Mesothelial cell of epicardium (in vitro differentiated cells): Measurements from ENCODE around the gene TSPOAP1. TPM values are rescaled to one million over a fixed set of nuclear protein-coding genes. Genes with fewer than 3 reads are reported as not detected.

Experiments
- DNase-seq, 2 experiments: peaks; one replicate each; pipeline ENCODE4 v3.0.0; 2021; ENCODE audit warnings: low spot score in 2 of 2; ENCODE audit not compliant: unreplicated experiment in 2 of 2
- H3K27ac Mint-ChIP-seq: 2 replicates; pipeline ENCODE4 v1.8.0; 2021; ENCODE audit warnings: mixed read lengths
- H3K27me3 Mint-ChIP-seq: 2 replicates; pipeline ENCODE4 v1.8.0; 2021; ENCODE audit warnings: low read depth, mixed read lengths
- H3K36me3 Mint-ChIP-seq: 2 replicates; pipeline ENCODE4 v1.8.0; 2021; ENCODE audit warnings: mixed read lengths
- H3K4me1 Mint-ChIP-seq: 2 replicates; pipeline ENCODE4 v1.8.0; 2021; ENCODE audit warnings: mixed read lengths
- H3K4me3 Mint-ChIP-seq: 2 replicates; pipeline ENCODE4 v1.8.0; 2021; ENCODE audit warnings: mild to moderate bottlenecking, moderate library complexity, mixed read lengths
- H3K9me3 Mint-ChIP-seq: 2 replicates; pipeline ENCODE4 v1.8.0; 2021; ENCODE audit warnings: mixed read lengths
- total RNA-seq: library from RNA; stranded (reverse); gene quantifications from 3 replicates; pipeline ENCODE4 v1.2.1, GENCODE V29; 2021
- TF ChIP-seq, protein P1 (sequence below): fragments of 200-600 bp; sonication (generic); IDR thresholded peaks from one replicate; pipeline ENCODE4 v1.5.0; 2021; ENCODE audit warnings: antibody characterized with exemption; ENCODE audit not compliant: unreplicated experiment

Gene TSPOAP1, protein sequence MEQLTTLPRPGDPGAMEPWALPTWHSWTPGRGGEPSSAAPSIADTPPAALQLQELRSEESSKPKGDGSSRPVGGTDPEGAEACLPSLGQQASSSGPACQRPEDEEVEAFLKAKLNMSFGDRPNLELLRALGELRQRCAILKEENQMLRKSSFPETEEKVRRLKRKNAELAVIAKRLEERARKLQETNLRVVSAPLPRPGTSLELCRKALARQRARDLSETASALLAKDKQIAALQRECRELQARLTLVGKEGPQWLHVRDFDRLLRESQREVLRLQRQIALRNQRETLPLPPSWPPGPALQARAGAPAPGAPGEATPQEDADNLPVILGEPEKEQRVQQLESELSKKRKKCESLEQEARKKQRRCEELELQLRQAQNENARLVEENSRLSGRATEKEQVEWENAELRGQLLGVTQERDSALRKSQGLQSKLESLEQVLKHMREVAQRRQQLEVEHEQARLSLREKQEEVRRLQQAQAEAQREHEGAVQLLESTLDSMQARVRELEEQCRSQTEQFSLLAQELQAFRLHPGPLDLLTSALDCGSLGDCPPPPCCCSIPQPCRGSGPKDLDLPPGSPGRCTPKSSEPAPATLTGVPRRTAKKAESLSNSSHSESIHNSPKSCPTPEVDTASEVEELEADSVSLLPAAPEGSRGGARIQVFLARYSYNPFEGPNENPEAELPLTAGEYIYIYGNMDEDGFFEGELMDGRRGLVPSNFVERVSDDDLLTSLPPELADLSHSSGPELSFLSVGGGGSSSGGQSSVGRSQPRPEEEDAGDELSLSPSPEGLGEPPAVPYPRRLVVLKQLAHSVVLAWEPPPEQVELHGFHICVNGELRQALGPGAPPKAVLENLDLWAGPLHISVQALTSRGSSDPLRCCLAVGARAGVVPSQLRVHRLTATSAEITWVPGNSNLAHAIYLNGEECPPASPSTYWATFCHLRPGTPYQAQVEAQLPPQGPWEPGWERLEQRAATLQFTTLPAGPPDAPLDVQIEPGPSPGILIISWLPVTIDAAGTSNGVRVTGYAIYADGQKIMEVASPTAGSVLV (N-terminal part only)
- 87.2 to 88.8 TPM (median 88.4 TPM) in 3 replicates for total RNA-seq

DNA sequence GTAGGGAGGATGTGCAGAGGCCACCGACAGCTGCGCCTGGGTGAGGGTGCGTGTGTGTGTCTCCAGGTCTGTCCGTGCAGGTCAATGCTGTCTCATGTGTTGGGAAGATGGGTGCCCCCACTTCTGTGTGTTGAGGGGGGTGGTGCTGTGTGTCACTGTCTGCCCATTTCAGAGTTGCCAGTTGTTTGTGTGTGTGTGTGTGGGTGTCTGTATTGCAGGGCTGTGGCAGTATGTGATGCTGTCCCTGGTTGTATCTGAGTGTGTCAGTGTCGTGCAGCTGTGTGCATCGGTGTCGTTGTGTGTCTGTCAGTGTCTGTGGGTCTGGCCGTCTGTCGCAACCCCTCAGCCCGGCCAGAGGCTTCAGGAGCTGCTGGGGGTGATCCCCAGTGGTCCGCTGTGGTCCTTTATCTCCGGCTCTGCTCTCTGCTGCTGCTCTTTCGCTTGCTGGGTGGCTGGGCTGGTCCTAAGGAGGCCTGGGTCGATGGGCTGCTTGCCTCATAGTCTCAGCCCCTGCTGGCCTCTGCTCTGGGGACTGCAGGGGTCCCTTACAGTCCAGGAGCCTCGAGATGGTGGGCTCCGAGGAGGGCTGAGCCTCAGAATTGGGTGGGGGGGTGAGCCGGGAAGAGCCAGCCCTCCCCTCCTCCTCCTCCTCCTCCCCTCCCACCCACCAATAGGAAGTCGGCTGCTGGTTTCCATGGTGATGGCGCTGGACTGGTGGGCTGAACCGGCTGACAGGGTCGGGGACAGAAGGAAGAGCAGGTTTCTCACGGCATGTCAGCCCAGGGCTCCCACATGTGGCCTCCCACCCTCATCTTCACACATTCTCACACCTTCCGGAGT, at the start of gene TSPOAP1:
TSS of gene TSPOAP1 (minus strand) at position 601 of the 840 bp plus-strand sequence. CDS start 875 bp downstream, outside the sequence.
- DNase-seq, result no peak
- no peak within 1 kb of the TSS for H3K27ac Mint-ChIP-seq
- no peaks in the 10 kb centered on the region for H3K36me3 Mint-ChIP-seq
- H3K4me3 Mint-ChIP-seq, result no peak within 1 kb of the TSS
- TF ChIP-seq, protein P1, sequence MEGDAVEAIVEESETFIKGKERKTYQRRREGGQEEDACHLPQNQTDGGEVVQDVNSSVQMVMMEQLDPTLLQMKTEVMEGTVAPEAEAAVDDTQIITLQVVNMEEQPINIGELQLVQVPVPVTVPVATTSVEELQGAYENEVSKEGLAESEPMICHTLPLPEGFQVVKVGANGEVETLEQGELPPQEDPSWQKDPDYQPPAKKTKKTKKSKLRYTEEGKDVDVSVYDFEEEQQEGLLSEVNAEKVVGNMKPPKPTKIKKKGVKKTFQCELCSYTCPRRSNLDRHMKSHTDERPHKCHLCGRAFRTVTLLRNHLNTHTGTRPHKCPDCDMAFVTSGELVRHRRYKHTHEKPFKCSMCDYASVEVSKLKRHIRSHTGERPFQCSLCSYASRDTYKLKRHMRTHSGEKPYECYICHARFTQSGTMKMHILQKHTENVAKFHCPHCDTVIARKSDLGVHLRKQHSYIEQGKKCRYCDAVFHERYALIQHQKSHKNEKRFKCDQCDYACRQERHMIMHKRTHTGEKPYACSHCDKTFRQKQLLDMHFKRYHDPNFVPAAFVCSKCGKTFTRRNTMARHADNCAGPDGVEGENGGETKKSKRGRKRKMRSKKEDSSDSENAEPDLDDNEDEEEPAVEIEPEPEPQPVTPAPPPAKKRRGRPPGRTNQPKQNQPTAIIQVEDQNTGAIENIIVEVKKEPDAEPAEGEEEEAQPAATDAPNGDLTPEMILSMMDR, result no peak
- H3K27me3 Mint-ChIP-seq, result no peaks in the 10 kb centered on the region
- H3K9me3 Mint-ChIP-seq, result no peaks in the 10 kb centered on the region
- peaks cover 22% of the 10 kb centered on the region for H3K4me1 Mint-ChIP-seq

DNA sequence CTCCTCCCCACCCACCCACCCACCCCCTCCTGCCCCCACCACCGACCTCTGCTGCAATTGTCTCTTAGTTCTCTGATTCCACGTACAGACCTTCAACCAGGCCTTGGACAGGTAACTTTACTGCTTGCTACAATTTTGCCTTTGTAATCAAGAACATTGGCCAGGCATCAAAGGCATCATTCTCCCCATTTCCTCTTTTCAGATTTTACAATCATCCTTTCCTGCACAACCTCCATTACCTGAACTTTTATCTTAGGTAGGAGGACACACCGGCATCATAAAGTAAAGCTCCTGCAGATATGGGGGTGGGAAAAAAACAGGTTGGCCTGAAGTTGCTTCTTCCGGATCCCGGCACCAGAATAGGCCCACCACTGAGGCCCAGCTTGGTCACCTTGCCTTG, 49.1 kb upstream of the TSPOAP1 start:
- no peaks in the 10 kb centered on the region for H3K9me3 Mint-ChIP-seq
- peaks cover 60% of the 10 kb centered on the region for H3K4me1 Mint-ChIP-seq
- H3K36me3 Mint-ChIP-seq, result peaks cover under 1% of the 10 kb centered on the region
- TF ChIP-seq, protein P1, result no peak
- H3K27ac Mint-ChIP-seq, result peak overlapping the region; percentile 70
- no peak for DNase-seq
- no peak overlapping the region for H3K4me3 Mint-ChIP-seq
- no peaks in the 10 kb centered on the region for H3K27me3 Mint-ChIP-seq

DNA sequence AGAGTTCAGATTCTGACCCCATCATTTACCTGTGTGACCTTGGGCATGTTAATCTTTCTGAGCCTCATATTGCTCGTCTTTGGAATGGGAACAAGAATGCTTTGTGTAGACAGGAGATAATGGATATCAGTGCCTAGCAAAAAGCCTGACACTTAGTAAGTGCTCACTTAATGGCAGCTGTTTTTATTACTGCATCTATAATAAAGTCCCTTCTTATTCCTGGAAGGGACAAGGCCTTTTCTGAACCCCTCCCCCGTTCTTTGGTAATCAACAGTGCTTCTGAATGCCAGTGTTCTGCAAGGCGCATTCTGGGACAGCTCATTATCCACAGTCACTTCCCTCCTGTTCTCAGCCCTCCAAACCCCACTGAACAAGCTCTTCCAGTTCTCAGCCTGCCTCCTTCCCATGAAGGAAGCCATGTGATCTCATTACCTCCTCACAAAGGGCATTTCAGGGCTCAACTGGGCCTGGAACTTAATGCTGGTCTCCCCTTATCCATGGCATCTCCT, 48.6 kb upstream of the TSPOAP1 start:
- peaks cover 55% of the 10 kb centered on the region for H3K4me1 Mint-ChIP-seq
- TF ChIP-seq, protein P1, result no peak
- no peak for DNase-seq
- H3K4me3 Mint-ChIP-seq, result no peak overlapping the region
- peaks cover 3% of the 10 kb centered on the region for H3K36me3 Mint-ChIP-seq
- no peaks in the 10 kb centered on the region for H3K9me3 Mint-ChIP-seq
- peak overlapping the region; percentile 79 for H3K27ac Mint-ChIP-seq
- no peaks in the 10 kb centered on the region for H3K27me3 Mint-ChIP-seq

DNA sequence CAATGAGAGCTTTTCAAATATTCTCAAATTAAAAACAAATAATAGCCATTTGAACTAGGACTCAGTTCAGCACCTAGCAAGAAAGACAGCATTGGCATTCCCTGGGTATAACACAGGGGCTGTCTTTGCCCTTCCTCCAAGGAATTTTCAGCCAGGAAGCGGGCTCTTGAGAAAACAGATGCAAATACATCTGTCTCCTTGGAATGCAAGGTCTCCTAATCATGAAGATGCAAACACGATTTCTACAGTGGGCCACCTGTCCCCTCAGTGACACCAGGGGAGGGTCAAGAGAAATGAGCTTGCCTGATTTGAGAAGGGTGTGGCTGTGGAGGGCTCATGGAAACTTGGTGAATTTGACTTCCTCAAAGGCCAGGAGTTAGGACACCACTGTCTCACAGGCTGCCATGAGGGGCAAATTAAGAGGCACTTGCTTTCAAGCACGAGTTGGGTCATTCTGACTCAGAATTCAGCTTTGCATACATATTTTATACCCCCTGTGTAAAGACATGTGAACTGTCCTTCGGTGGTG, 47.9 kb upstream of the TSPOAP1 start:
- Mint-ChIP-seq H3K27me3 (no peaks in the 10 kb centered on the region), H3K9me3 (no peaks in the 10 kb centered on the region), H3K4me1 (peaks cover 49% of the 10 kb centered on the region), H3K36me3 (peaks cover 3% of the 10 kb centered on the region), H3K4me3 (no peak overlapping the region), H3K27ac (peak overlapping the region; percentile 79)
- no peak for DNase-seq
- TF ChIP-seq, protein P1, result no peak
